HEK293 (cell line): ENCODE results near the gene CD79A.

ENCODE experiments used
- MZF1 ChIP-seq: fragments of 450-650 bp; formaldehyde crosslinking; IDR thresholded peaks from 2 replicates; pipeline ENCODE4 v1.5.1; 2017; ENCODE audit warnings: missing biosample characterization, missing genetic modification characterization, borderline replicate concordance
- PRDM10 ChIP-seq: fragments of 450-650 bp; formaldehyde crosslinking; IDR thresholded peaks from 2 replicates; pipeline ENCODE4 v1.5.1; 2016; ENCODE audit warnings: missing biosample characterization, missing genetic modification characterization
- ZNF350 ChIP-seq: fragments of 450-650 bp; formaldehyde crosslinking; IDR thresholded peaks from 2 replicates; pipeline ENCODE4 v1.5.0; 2017; ENCODE audit warnings: missing biosample characterization, mild to moderate bottlenecking, missing genetic modification characterization
- ZNF777 ChIP-seq: fragments of 450-650 bp; formaldehyde crosslinking; IDR thresholded peaks from 2 replicates; pipeline ENCODE4 v1.5.1; 2017; ENCODE audit warnings: missing biosample characterization, missing genetic modification characterization, borderline replicate concordance

GRCh38 chr19:41886761-41887710 is 10.0 kb downstream of the CD79A start:
- TF ChIP-seq ZNF350 (tag by site-specific recombination) (no peak), PRDM10 (tag by site-specific recombination) (no peak), MZF1 (tag by site-specific recombination) (no peak), ZNF777 (no peak)
